ENCODE results near the gene AP3B2.
"Not testable (repeated sequence)": the region's sequence is repeated elsewhere in the genome, so short reads cannot be mapped to it uniquely, and the experiment has no call there.

Gene AP3B2

DNA sequence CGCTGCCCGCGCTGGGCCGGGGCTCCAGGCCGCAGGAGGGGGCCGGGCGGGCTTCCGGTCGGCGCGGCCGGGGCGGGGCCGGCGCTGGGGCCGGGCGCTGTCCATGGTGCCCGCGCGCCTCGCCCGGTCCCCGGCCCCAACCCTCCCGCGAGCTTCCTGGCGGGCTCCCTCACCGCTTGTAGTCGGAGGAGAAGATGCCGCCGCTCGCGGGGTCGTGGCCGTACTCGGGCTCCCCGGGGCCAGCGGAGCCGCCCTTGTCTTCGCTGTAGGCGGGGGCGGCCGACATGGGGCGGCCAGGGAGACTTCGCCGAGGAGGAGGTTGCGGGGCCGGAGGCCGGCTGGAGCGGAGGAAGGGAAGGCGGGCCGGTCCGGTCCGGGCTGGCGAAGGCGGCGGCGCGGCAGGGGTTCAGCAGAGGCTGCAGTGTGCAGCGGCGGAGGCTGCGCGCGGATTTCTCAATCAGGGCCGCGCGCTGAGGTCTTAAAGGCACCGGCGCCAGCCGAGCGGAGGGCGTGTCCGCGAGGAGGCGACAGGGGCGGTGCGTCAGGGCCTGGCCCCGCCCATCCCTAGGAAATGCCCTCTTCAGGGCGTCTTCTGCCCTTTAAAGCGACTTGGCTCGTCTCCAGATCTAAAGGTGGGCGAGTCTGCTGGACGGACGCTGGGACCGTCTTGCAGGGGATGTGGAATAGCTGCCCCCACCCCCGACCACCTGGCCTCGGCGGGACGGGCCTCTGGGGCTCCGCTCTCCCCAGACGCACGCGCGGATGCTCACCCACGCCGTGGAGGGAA is at the start of gene AP3B2:
TSS of gene AP3B2 (minus strand) at position 455 of the 787 bp plus-strand sequence. CDS start at position 286, 169 bp downstream.
- peak; percentile 67 for DNase-seq

DNA sequence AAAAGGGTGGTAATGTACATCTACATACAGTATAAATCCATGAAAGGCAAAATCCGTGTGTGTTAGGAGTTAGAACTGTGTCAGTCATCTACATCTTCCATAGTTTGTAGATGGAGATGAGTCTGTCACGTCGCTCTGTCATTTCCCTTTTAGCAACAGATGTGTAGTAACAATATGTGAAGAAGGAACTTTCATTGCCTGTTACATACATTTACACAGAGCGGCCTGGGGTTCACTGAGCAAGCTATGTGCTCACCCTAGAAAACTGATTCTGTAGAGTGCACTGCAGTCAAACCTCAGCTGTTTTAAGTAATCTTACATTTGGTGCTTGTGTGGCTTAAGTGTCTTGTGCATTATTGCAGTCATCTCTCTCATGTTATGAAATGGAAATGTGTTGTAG is 41.6 kb upstream of the AP3B2 start:
- no peak for DNase-seq

DNA sequence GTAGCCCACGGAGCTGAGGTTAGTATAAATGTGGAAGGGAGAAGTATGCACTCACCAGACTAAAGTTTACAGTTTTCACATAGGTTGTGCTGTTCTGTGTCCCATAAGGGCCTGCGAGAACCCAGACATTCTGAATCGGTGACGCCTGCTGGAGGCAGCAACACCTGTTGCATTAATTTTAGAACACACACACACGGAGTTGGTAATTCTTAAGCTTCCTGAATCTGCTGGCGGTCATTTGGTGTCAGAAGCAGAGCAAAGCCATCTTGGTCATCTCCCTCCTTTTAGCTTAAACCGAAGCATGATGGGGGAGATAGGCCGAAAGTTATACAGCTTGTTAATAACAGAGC is 41.1 kb upstream of the AP3B2 start:
- DNase-seq: peak; percentile 39

DNA sequence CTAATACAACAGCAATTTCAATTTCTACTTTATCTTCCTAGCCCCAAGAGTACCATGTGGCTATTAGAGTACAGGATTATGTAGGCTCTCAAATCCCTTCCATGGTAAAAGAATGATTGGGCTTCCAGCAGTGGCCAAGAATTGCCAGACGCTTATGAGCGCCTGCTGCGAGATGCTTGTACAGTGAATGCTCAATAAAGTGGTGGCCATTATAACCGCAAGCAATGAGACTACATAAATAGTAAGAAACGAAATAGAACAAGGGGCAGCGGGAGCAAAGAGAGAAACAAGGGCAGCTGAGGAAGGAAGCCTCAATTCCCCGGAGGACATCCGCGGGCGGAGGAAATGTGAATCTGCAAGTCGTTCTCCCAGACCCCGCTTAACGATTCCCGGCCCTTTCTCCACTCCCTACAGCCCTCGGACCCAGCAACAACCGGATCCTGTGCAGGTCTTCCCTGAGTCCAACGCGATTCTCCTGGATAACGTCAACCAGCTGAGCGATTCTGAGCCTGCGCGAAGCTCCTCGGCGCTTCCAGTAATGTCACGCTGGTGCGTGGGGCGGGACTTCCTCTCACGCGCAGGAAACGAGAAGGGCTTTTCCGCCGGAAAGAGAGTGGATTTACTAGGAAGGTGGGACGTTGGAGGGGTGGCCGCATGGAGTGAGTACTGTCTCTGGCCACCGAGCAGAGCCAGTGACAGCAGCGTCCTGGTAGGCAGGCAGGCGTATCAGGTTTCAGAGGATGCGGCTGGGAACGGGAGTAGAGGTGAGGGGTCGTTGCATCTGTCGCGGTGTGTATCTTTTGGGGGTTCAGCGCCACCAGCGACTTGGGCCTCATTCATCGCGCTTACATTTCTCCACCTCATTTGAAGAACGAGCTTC is 40.5 kb upstream of the AP3B2 start:
- peak; percentile 96 for DNase-seq

DNA sequence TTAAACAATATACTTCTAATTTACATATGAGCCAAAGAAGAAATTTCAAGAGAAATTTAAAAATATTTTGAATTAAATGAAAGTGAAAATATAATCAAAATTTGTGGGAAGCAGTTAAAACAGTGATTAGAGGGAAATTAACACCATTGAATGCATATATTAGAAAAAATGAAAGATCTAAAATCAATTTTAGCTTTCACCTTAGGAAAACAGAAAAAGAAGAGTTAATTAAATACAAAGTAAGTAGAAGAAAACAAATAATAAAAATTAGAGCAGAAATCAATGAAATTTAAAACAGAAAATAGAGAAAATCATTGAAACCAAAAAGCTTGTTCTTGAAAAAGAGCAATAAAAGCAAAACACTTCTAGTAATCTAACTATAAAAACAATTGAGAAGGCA is 38.6 kb upstream of the AP3B2 start:
- DNase-seq: no peak

- DNase-seq: no peak
Observed at GRCh38 chr15:82743810-82744209, 34.1 kb upstream of the AP3B2 start.

DNA sequence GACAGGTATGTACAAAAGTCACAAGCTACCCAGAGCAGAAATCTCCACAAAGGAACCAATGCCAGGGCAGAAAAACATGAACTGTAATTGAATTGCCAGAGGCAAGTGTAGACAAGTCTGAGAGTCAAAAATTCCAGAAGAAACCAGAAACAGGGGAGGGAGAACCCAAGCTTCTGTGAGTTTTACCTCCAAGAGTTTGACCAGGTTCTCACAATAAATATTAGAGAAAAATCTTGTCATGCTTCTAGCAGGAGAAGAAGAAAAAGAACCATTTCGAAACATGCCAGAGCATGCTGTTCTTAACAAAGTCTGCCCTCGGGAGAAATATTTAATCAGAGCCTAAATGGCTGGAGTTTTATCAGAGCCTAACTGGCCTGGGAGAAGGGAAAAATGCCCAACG is 32.5 kb upstream of the AP3B2 start:
- no peak for DNase-seq

- DNase-seq: peak; percentile 30
Observed at GRCh38 chr15:82739086-82739485, 29.4 kb upstream of the AP3B2 start.

GRCh38 chr15:82737975-82738374 is 28.3 kb upstream of the AP3B2 start:
- DNase-seq: peak; percentile 14

- DNase-seq: no peak
Observed at GRCh38 chr15:82731527-82731926, 21.9 kb upstream of the AP3B2 start.

DNA sequence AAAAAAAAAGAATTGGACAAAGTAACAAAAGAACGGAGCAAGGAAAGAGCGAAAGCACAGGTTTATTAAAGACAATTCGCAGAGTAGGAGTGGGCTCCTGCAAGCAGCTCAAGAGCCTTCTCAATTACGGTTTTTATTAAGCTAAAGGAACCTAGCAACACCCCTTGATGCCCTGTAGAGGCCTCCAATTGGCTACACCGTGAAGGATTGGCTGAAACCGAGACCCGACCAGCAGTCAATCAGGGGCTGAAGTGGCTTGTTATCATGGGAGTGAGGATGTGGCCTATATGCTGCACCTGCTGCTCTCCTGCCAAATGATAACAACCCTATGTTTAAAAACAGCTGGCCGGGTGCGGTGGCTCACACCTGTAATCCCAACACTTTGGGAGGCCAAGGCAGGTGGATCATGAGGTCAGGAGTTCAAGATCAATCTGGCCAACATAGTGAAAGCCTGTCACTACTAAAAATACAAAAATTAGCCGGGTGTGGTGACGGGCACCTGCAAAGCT is 20.4 kb upstream of the AP3B2 start:
- DNase-seq: no peak

DNA sequence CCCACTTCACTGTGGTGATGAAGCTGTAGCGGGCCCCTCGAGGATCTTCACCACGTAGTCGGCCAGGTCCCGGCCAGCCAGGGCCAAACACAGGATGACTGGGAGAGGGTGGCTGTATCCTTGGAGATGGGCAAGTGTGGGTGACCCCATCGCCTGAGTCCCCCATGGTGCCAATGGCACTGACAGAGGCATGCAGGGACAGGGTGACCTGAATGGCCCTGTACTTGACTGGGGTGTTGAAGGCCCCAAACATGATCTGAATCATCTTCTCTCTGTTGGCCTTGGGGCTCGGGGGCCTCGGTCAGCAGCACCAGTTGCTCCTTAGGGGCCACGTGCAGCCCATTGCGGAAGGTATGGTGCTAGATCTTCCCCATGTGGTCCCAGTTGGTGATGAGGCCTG is 17.1 kb upstream of the AP3B2 start:
- no peak for DNase-seq

- no peak for DNase-seq
Observed at GRCh38 chr15:82715003-82715402, 5.3 kb upstream of the AP3B2 start.

- no peak for DNase-seq
Observed at GRCh38 chr15:82714016-82714415, 4.3 kb upstream of the AP3B2 start.

DNA sequence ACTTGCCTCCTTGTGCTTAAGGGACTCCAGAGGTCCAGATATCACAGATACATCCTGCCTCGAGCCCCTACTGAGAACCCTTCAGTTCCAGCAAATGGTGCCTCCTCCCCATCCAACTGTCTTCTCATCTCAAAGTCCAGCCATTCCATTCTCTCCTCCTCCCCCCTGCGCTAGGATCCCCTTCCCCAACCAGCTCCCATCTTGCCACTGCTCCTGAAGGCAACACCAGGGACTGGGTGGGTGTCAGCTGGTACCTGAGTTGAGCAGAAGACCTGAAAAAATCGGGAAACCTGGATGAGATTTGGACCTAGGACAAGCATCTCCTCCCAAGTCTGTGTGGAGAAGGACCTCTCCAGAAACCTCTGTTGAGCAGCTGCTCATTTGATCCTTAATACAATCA is 2.4 kb upstream of the AP3B2 start:
- no peak for DNase-seq

- DNase-seq: no peak
Observed at GRCh38 chr15:82710926-82711490, 1.3 kb upstream of the AP3B2 start.

GRCh38 chr15:82710208-82710555 is 507 bp upstream of the AP3B2 start:
- no peak for DNase-seq

DNA sequence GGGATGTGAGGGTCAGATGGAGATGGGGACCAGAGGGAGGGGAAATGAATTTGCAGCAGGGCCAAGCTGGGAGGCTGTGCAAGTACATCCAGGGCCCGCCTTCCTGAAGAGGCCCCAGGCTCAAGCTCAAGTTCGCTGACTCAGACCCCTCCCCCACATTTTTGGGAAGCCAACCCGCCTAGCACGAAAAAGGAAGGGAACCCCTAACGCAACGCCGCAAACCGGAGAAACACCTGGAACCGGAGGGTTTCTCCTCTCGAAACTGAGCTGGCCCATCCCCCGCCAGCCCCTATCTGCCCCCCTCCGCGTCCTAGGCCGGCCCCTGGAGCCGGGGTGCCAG is 624 bp downstream of the AP3B2 start:
- no peak for DNase-seq

GRCh38 chr15:82705856-82706255 is 3.8 kb downstream of the AP3B2 start:
- DNase-seq: not testable (repeated sequence)

DNA sequence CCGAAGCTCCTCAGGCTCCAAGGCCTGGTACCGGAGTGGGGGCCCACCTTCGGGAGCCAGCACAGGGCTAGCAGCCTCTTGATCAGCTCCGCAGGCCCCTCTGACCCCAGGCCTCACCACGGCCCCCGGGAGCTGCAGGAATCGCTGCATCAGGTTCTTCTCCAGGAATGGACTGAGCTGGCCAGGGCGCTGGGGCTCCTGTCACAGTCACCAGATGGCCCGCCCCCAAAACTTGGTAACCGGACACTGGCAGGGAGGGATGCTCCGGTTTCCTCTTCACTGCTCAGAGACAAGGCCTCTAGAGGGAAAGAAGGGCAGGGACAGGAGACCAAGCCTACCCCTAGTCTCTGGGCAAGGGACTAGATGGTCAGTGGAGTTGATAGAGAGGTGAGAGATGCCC is 9.9 kb downstream of the AP3B2 start:
- DNase-seq: no peak

DNA sequence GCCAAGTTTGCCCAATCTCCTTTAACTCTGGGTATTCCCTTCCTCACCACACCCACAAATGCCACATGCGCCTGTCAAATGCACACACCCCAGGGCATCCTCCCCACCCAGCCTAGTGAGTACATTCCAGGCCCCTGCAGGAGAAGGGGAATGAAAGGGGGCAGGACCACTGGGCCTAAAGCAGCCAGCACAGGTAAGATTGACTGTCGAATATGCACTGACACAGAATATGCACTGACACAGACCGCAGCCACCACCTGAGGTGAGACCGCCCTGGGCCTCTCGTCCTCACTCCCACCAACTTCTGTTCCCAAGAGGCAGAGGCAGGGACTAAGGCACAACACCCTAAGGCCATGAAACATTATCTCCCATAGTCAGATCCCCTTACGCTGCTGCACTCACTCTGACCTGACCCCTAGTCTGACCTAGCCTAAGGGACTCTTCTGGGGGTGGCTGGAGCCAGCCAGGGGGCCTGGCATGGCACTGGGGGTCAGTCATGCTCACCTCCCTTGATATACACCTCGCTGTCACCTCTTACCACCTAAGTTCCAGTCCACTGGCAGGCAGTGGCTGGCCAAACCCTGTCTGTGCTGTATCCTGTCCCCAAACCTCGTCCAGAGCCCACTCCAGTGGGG is 10.8 kb downstream of the AP3B2 start:
- DNase-seq: no peak

- no peak for DNase-seq
Observed at GRCh38 chr15:82697735-82698407, 11.8 kb downstream of the AP3B2 start.

- no peak for DNase-seq
Observed at GRCh38 chr15:82692171-82692570, 17.5 kb downstream of the AP3B2 start.

All from hematopoietic multipotent progenitor cell treated with erythropoietin and hydrocortisone succinate and interleukin-3 and kit ligand, for 8 days (in vitro differentiated cells).